Activated naive CD4-positive, alpha-beta T cell treated with anti-CD3 and anti-CD28 coated beads, Interleukin-2, amount 50 U/mL, for 24 hours (primary cell): ENCODE measurements around the gene BRINP3.

Experiments used
- H3K27ac Mint-ChIP-seq: one replicate; pipeline ENCODE4 v1.8.0; 2021; ENCODE audit warnings: mild to moderate bottlenecking, mixed read lengths
- H3K27me3 Mint-ChIP-seq: one replicate; pipeline ENCODE4 v1.8.0; 2021; ENCODE audit warnings: mixed read lengths
- H3K36me3 Mint-ChIP-seq: one replicate; pipeline ENCODE4 v1.8.0; 2021; ENCODE audit warnings: mixed read lengths
- H3K4me1 Mint-ChIP-seq: one replicate; pipeline ENCODE4 v1.8.0; 2021; ENCODE audit warnings: mixed read lengths
- H3K4me3 Mint-ChIP-seq: one replicate; pipeline ENCODE4 v1.8.0; 2021; ENCODE audit warnings: mild to moderate bottlenecking, mixed read lengths
- H3K9me3 Mint-ChIP-seq: one replicate; pipeline ENCODE4 v1.8.0; 2021; ENCODE audit warnings: mixed read lengths

Gene BRINP3

DNA sequence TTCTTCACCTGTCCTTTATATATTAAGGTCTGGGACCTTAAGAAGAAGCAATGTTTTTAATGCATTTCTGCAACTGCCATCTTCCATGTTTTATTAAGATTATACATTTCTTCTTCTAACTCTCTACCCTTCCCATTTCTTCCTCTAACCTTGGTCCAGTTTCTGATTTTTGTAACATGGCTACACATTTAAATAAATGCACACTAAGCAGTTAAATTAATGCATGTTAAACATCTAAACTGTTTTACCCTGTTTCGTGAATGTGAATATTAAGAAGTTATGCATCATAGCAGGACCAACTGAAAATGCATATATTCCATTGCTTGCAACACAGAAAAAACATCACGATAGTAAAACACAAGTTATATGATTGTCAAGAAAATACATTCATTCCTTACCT lies 3.7 kb downstream of the BRINP3 start:
- no peaks in the 10 kb centered on the region for H3K36me3 Mint-ChIP-seq
- H3K9me3 Mint-ChIP-seq, result no peaks in the 10 kb centered on the region
- H3K27me3 Mint-ChIP-seq, result peaks cover 9% of the 10 kb centered on the region
- H3K4me3 Mint-ChIP-seq, result no peak overlapping the region
- no peaks in the 10 kb centered on the region for H3K4me1 Mint-ChIP-seq
- H3K27ac Mint-ChIP-seq, result no peak overlapping the region

DNA sequence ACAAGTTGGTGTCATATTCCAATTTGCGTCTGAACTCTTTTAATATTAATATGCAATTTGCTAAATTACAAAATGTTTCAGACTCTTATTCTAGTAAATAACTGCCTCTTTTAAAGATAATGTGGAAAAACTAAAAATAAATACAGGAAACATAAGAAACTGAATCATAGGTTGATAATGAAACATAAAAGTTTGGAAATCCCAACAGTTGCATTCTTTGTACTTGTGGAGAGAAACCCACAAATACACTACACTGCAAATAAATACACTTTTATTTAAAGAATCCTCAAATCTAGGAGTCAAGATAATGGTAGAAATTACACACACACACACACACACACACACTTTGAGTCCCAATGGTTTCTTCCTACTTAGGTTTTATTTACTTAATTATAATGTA lies 5.2 kb downstream of the BRINP3 start:
- H3K27ac Mint-ChIP-seq, result no peak overlapping the region
- H3K4me3 Mint-ChIP-seq, result no peak overlapping the region
- no peaks in the 10 kb centered on the region for H3K36me3 Mint-ChIP-seq
- H3K27me3 Mint-ChIP-seq, result peaks cover 9% of the 10 kb centered on the region
- H3K4me1 Mint-ChIP-seq, result no peaks in the 10 kb centered on the region
- H3K9me3 Mint-ChIP-seq, result no peaks in the 10 kb centered on the region

GRCh38 chr1:190472042-190472441 lies 5.6 kb downstream of the BRINP3 start:
- Mint-ChIP-seq H3K9me3 (no peaks in the 10 kb centered on the region), H3K4me1 (no peaks in the 10 kb centered on the region), H3K4me3 (no peak overlapping the region), H3K27me3 (peaks cover 9% of the 10 kb centered on the region), H3K27ac (no peak overlapping the region), H3K36me3 (no peaks in the 10 kb centered on the region)

DNA sequence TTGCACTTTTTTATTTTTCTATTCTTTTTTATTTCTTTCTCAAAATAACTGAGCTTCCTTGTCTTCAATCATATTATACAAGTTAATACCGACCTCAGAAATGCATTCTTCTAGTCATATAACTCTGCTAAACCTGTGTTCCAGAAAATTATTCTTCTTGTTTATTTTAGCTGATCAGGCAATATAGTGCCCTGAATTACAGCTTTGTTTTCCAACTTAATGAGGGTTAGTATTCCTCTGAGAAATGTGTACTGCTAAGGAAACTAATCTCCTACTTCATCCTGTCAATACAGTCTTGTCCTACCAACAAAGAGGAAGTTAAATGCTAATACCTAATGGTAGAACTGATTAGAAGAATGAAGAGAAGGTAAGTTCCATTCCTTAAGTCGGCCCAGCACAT lies 13.0 kb downstream of the BRINP3 start:
- Mint-ChIP-seq H3K27me3 (no peaks in the 10 kb centered on the region), H3K27ac (no peak overlapping the region), H3K4me3 (no peak overlapping the region), H3K36me3 (no peaks in the 10 kb centered on the region), H3K4me1 (no peaks in the 10 kb centered on the region), H3K9me3 (peaks cover 15% of the 10 kb centered on the region)

DNA sequence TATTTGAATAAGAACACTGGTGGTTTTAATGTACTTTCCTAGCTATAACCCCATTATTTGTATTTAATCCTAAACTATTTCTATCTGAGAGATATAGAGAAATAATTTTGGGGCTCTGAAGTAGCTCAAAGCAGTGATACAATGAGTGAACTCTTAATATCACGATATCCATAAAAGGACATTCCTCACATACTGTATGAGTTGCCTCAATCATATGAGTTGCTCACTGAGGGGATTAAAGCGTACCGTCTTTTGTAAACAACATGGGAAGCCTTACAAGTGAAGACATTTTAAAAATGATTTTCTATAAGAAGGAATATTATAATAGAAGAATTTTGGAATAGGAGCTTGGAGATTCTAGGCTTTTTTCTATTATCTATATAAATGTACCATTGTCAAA lies 21.5 kb downstream of the BRINP3 start:
- no peaks in the 10 kb centered on the region for H3K27me3 Mint-ChIP-seq
- H3K27ac Mint-ChIP-seq, result no peak overlapping the region
- H3K36me3 Mint-ChIP-seq, result no peaks in the 10 kb centered on the region
- peaks cover 11% of the 10 kb centered on the region for H3K9me3 Mint-ChIP-seq
- no peaks in the 10 kb centered on the region for H3K4me1 Mint-ChIP-seq
- H3K4me3 Mint-ChIP-seq, result no peak overlapping the region

- Mint-ChIP-seq H3K4me3 (no peak overlapping the region), H3K27me3 (no peaks in the 10 kb centered on the region), H3K9me3 (peaks cover 6% of the 10 kb centered on the region), H3K27ac (no peak overlapping the region), H3K4me1 (no peaks in the 10 kb centered on the region), H3K36me3 (no peaks in the 10 kb centered on the region)
Observed at GRCh38 chr1:190455631-190456030, 22.0 kb downstream of the BRINP3 start.

GRCh38 chr1:190453550-190453949 lies 24.1 kb downstream of the BRINP3 start:
- H3K27ac Mint-ChIP-seq, result no peak overlapping the region
- no peak overlapping the region for H3K4me3 Mint-ChIP-seq
- H3K4me1 Mint-ChIP-seq, result no peaks in the 10 kb centered on the region
- no peaks in the 10 kb centered on the region for H3K27me3 Mint-ChIP-seq
- no peaks in the 10 kb centered on the region for H3K36me3 Mint-ChIP-seq
- H3K9me3 Mint-ChIP-seq, result no peaks in the 10 kb centered on the region

DNA sequence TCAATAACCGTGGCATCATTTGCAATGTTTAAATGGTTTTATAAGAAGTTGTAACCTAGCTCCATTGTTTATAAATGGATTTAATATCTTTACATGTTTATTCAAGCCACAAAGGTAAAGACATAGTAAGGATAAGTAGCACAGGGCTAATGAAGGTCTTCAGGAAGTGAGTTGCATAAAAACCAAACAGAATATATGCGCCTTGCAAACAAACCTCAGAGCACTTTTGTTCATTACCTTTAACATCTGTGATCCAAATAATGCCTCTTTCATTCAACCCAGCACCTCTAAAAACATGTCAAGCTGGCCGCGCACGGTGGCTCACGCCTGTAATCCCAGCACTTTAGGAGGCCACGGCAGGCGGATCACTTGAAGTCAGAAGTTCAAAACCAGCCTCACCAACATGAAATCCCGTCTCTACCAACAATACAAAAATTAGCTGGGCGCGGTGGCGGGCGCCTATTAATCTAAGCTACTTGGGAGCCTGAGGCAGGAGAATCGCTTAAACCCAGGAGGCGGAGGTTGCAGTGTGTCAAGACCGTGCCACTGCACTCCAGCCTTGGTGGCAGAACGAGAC lies 25.3 kb downstream of the BRINP3 start:
- Mint-ChIP-seq H3K4me3 (no peak overlapping the region), H3K36me3 (no peaks in the 10 kb centered on the region), H3K9me3 (no peaks in the 10 kb centered on the region), H3K27me3 (no peaks in the 10 kb centered on the region), H3K27ac (no peak overlapping the region), H3K4me1 (no peaks in the 10 kb centered on the region)

- H3K27ac Mint-ChIP-seq, result no peak overlapping the region
- no peaks in the 10 kb centered on the region for H3K9me3 Mint-ChIP-seq
- no peaks in the 10 kb centered on the region for H3K4me1 Mint-ChIP-seq
Observed at GRCh38 chr1:190444464-190444863, 33.2 kb downstream of the BRINP3 start.

DNA sequence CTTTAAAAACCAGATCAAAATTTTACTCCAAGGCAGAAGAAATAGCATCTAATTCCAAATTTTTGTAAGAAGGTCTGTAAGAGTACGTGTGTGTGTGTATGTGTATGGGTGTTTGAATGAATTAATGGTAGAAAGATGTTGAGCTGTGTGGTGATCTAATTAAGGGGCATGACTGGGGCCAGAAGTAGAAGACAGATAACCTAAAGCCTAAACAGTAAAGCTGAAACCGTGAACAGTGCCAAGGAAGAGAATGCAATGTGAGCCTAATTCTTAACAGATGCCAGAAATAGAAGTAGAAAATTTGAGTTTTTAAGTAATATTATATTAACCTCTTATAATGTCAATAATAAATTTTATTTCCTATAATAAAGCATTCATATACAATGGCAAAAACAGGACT lies 38.2 kb downstream of the BRINP3 start:
- Mint-ChIP-seq H3K36me3 (no peaks in the 10 kb centered on the region), H3K27ac (no peak overlapping the region), H3K27me3 (no peaks in the 10 kb centered on the region), H3K4me3 (no peak overlapping the region), H3K4me1 (no peaks in the 10 kb centered on the region), H3K9me3 (peaks cover 9% of the 10 kb centered on the region)

More at GRCh38 chr1:190444464-190444863, 33.2 kb downstream of the BRINP3 start:
- Mint-ChIP-seq H3K36me3 (no peaks in the 10 kb centered on the region), H3K27me3 (no peaks in the 10 kb centered on the region), H3K4me3 (no peak overlapping the region)

GRCh38 chr1:190436615-190437014 lies 41.0 kb downstream of the BRINP3 start:
- H3K4me1 Mint-ChIP-seq, result no peaks in the 10 kb centered on the region
- no peak overlapping the region for H3K4me3 Mint-ChIP-seq
- H3K9me3 Mint-ChIP-seq, result peaks cover 9% of the 10 kb centered on the region
- H3K27me3 Mint-ChIP-seq, result no peaks in the 10 kb centered on the region
- no peak overlapping the region for H3K27ac Mint-ChIP-seq
- no peaks in the 10 kb centered on the region for H3K36me3 Mint-ChIP-seq

DNA sequence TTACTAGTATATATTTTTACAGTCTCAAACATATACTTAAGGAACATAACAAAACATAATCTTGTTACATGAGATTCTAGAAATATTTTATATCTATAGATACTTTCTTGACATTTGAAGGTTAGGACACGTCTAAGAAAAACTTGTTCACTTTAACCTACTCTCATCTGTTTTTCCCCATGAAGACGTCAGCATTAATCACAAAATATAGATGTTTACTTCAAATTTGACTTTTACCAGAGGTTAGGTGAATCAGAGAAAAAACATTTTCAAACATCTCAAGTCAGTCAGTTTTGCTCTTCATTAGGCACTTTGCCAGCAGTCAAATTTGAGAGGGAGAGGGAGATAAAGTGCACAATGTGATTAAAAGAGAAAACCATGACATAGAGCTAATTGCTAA lies 47.7 kb downstream of the BRINP3 start:
- H3K4me1 Mint-ChIP-seq, result no peaks in the 10 kb centered on the region
- no peaks in the 10 kb centered on the region for H3K36me3 Mint-ChIP-seq

GRCh38 chr1:190429141-190429540 lies 48.5 kb downstream of the BRINP3 start:
- Mint-ChIP-seq H3K27ac (no peak overlapping the region), H3K4me3 (no peak overlapping the region), H3K9me3 (peaks cover 13% of the 10 kb centered on the region), H3K27me3 (no peaks in the 10 kb centered on the region), H3K36me3 (no peaks in the 10 kb centered on the region), H3K4me1 (no peaks in the 10 kb centered on the region)

More for the DNA sequence above, 47.7 kb downstream of the BRINP3 start:
- H3K9me3 Mint-ChIP-seq, result peaks cover 6% of the 10 kb centered on the region
- no peak overlapping the region for H3K27ac Mint-ChIP-seq
- no peak overlapping the region for H3K4me3 Mint-ChIP-seq
- no peaks in the 10 kb centered on the region for H3K27me3 Mint-ChIP-seq

- H3K27me3 Mint-ChIP-seq, result no peaks in the 10 kb centered on the region
- no peaks in the 10 kb centered on the region for H3K36me3 Mint-ChIP-seq
- H3K9me3 Mint-ChIP-seq, result no peaks in the 10 kb centered on the region
- H3K4me3 Mint-ChIP-seq, result no peak overlapping the region
- H3K4me1 Mint-ChIP-seq, result no peaks in the 10 kb centered on the region
- H3K27ac Mint-ChIP-seq, result no peak overlapping the region
Observed at GRCh38 chr1:190416239-190416638, 61.4 kb downstream of the BRINP3 start.

- Mint-ChIP-seq H3K9me3 (no peaks in the 10 kb centered on the region), H3K36me3 (no peaks in the 10 kb centered on the region), H3K27ac (no peak overlapping the region), H3K4me1 (no peaks in the 10 kb centered on the region), H3K27me3 (no peaks in the 10 kb centered on the region), H3K4me3 (no peak overlapping the region)
Observed at GRCh38 chr1:190413142-190413541, 64.5 kb downstream of the BRINP3 start.

DNA sequence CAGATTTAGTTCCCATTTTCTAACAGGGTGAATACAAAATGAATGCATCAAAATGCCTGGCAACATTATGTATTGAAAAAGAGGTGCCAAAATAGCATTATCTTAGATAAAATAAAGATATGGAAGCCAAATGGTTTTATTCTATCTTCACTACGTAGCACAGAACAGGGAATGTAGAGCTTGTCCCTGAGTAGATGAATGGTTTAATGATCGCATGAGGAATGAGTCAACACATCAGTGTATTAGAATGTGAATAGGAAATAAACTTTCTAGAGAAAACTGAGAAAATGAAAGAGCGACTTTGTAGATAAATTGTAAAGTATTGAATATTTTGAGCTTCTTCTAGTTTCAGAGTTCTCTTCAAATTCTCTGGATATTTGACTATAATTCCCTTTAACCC lies 74.3 kb downstream of the BRINP3 start:
- Mint-ChIP-seq H3K4me3 (no peak overlapping the region), H3K27me3 (no peaks in the 10 kb centered on the region), H3K9me3 (peaks cover 5% of the 10 kb centered on the region), H3K4me1 (no peaks in the 10 kb centered on the region), H3K36me3 (no peaks in the 10 kb centered on the region), H3K27ac (no peak overlapping the region)

- Mint-ChIP-seq H3K4me3 (no peak overlapping the region), H3K27me3 (no peaks in the 10 kb centered on the region), H3K4me1 (no peaks in the 10 kb centered on the region), H3K9me3 (peaks cover 11% of the 10 kb centered on the region), H3K27ac (no peak overlapping the region), H3K36me3 (no peaks in the 10 kb centered on the region)
Observed at GRCh38 chr1:190399233-190399632, 78.4 kb downstream of the BRINP3 start.
